Panc1 (cell line): Measurements from ENCODE around the gene UBAP2. TPM values are rescaled to one million over a fixed set of nuclear protein-coding genes. Genes with fewer than 3 reads are reported as not detected.

Experiments
- ATAC-seq: fragments of 200-7000 bp; cut with Tn5 transposase; 2 replicates; pipeline ENCODE4 v1.9.1; 2020; ENCODE audit warnings: mild to moderate bottlenecking, moderate library complexity
- BruUV-seq: library from RNA; stranded (reverse); fragments of 400-500 nt; replicated peaks from 2 replicates; lab custom pipeline; 2021; lab: Mats Ljungman, UMichigan
- CTCF ChIA-PET: fragments of 300-600 bp; sonication (Branson Sonifier 250); formaldehyde crosslinking; loops from one replicate; lab custom pipeline; 2022; ENCODE audit warnings: antibody characterized with exemption; lab: Charles Lee
- POLR2A ChIA-PET: fragments of 300-600 bp; sonication (Branson Sonifier 250); formaldehyde crosslinking; loops from one replicate; lab custom pipeline; 2022; ENCODE audit warnings: antibody characterized with exemption; lab: Charles Lee
- DNase-seq: peaks from one replicate; pipeline ENCODE4 v3.0.0-alpha.2; 2010; ENCODE audit warnings: low read depth, low spot score
- H3K27ac ChIP-seq: 2 replicates; pipeline ENCODE4 v1.5.1; 2011; ENCODE audit warnings: mild to moderate bottlenecking, low read length, inconsistent platforms
- H3K27me3 ChIP-seq: fragments of 200-500 bp; sonication (Bioruptor generic); 2 replicates; pipeline ENCODE4 v1.6.0; 2014; ENCODE audit warnings: low read length, inconsistent platforms; ENCODE audit not compliant: control insufficient read depth, insufficient read depth
- H3K36me3 ChIP-seq: fragments of 200-500 bp; sonication (Bioruptor generic); 2 replicates; pipeline ENCODE4 v1.5.1; 2014; ENCODE audit warnings: inconsistent platforms, mild to moderate bottlenecking, low read length, moderate library complexity; ENCODE audit not compliant: control insufficient read depth, insufficient read depth
- H3K4me1 ChIP-seq: 2 replicates; pipeline ENCODE4 v1.5.1; 2011; ENCODE audit warnings: inconsistent platforms, mild to moderate bottlenecking, low read length, moderate library complexity; ENCODE audit not compliant: control insufficient read depth, insufficient read depth
- H3K4me3 ChIP-seq, 2 experiments: 2 replicates each; pipeline ENCODE4 v1.5.1; 2011 to 2012; ENCODE audit warnings: low read depth in 2 of 2, low read length in 2 of 2, mild to moderate bottlenecking in 2 of 2, inconsistent platforms in 1 of 2, moderate library complexity in 1 of 2
- H3K9me3 ChIP-seq: fragments of 200-500 bp; sonication (Bioruptor generic); 2 replicates; pipeline ENCODE4 v1.5.1; 2014; ENCODE audit warnings: low read depth, mild to moderate bottlenecking, inconsistent platforms, low read length, moderate library complexity; ENCODE audit not compliant: control insufficient read depth, insufficient read depth
- CTCF ChIP-seq: fragments of 450-650 bp; IDR thresholded peaks from 2 replicates; pipeline ENCODE4 v1.5.1; 2017; ENCODE audit warnings: mild to moderate bottlenecking
- POLR2AphosphoS5 ChIP-seq: IDR thresholded peaks from 2 replicates; pipeline ENCODE4 v1.6.1; 2012; ENCODE audit warnings: mild to moderate bottlenecking, low read depth, low read length, moderate library complexity
- REST ChIP-seq, 2 experiments: IDR thresholded peaks; 2 replicates each; pipeline ENCODE4 v1.6.1; 2011 to 2012; ENCODE audit warnings: low read depth in 2 of 2, control low read depth in 1 of 2, low read length in 1 of 2, mild to moderate bottlenecking in 1 of 2, moderate library complexity in 1 of 2; ENCODE audit not compliant: insufficient read depth in 1 of 2
- SIN3A ChIP-seq: IDR thresholded peaks from 2 replicates; pipeline ENCODE4 v1.6.1; 2012; ENCODE audit warnings: low read depth, mild to moderate bottlenecking, low read length, moderate library complexity, borderline replicate concordance; ENCODE audit not compliant: insufficient read depth
- TCF7L2 ChIP-seq: IDR thresholded peaks from 2 replicates; pipeline ENCODE4 v1.6.1; 2011; ENCODE audit warnings: mild to moderate bottlenecking, low read depth, low read length, inconsistent platforms
- in situ Hi-C: cut with HindIII; loops from 2 replicates; pipeline ENCODE4 v1.10.0; 2016; ENCODE audit warnings: low sequenced_read_pairs, low pct_unique_long_range_greater_than_20kb
- intact Hi-C: fragments of 100-400 bp; cut with micrococcal nuclease; formaldehyde crosslinking; loops from one replicate; pipeline ENCODE4 v1.10.0; 2022; ENCODE audit not compliant: unreplicated experiment
- total RNA-seq: library from RNA; stranded (reverse); gene quantifications from one replicate; pipeline ENCODE4 v1.2.1, GENCODE V29; 2021; ENCODE audit not compliant: unreplicated experiment

UBAP2 gene
- total RNA-seq, 1 experiment from 2014 or later = 94.6 TPM

- ChIA-PET CTCF (no interaction called here), POLR2A (no interaction called here)
- Histone ChIP-seq H3K4me3 (no peak overlapping the region), H3K27me3 (no peaks in the 10 kb centered on the region), H3K9me3 (no peaks in the 10 kb centered on the region), H3K4me1 (peaks cover 11% of the 10 kb centered on the region), H3K27ac (no peak overlapping the region), H3K36me3 (peaks cover 33% of the 10 kb centered on the region)
- intact Hi-C loops = no loop called here
- no TSS peak for BruUV-seq
- TF ChIP-seq TCF7L2 = no peak
- TF ChIP-seq REST (IDR thresholded peaks at IDR 0.05; ENCODE audit: insufficient read depth in 1 of 2, low read depth in 2 of 2, low read length in 1 of 2) = no peak
- no peak for TF ChIP-seq POLR2AphosphoS5
- TF ChIP-seq SIN3A = no peak
- TF ChIP-seq CTCF = no peak
- ATAC-seq = peak; percentile 83
- DNase-seq = peak; percentile 35
- in situ Hi-C loops = no loop called here
Measured at GRCh38 chr9:33946779-33947535, 101.7 kb downstream of the UBAP2 start.

GRCh38 chr9:33943389-33943788 is 105.3 kb downstream of the UBAP2 start:
- Histone ChIP-seq H3K9me3 (no peaks in the 10 kb centered on the region), H3K4me1 (peaks cover 22% of the 10 kb centered on the region), H3K36me3 (peaks cover 42% of the 10 kb centered on the region), H3K27ac (0 out of 2 replicates have a peak overlapping the region, but pooled peaks have one; percentile 23), H3K27me3 (no peaks in the 10 kb centered on the region), H3K4me3 (no peak overlapping the region)
- no TSS peak for BruUV-seq
- POLR2A ChIA-PET = no interaction called here
- no peak for TF ChIP-seq SIN3A
- CTCF ChIA-PET = interaction anchor here (0.6 to 1.5 kb wide), 2 partner anchors 18 to 135 kb away, joined by 4 to 8 read pairs; no protein-coding TSS in a partner anchor
- intact Hi-C loops (no loop called here), in situ Hi-C loops (no loop called here)
- ATAC-seq (no peak), DNase-seq (no peak)
